Measurements from ENCODE around the gene SLC39A1. TPM values are rescaled to one million over a fixed set of nuclear protein-coding genes. Genes with fewer than 3 reads are reported as not detected.
A peak's percentile ranks its signal among the peaks of the same experiment; 100 is the strongest.

The SLC39A1 gene
- total and polyA plus RNA-seq, 9 of the 15 experiments (the other 6 are each of a cell fraction or from before 2014, with no cell fraction given) = 9.9 to 81.1 (median 62.7) TPM

GRCh38 chr1:153922972-153923925, 40.1 kb downstream of the SLC39A1 start, which contains the start of gene GATAD2B (continued):
- TF ChIP-seq AFF1 (IDR thresholded peaks at IDR 0.05; ENCODE audit: low read depth in 1 of 2, partially characterized antibody in 2 of 2) (peak in 1 of 2 experiments; percentile 58), PML (IDR thresholded peaks at IDR 0.05; ENCODE audit: low read length) (peak; percentile 55; the same call in 1 of the 2 replicates), ZKSCAN8 (CRISPR knock-in tag; IDR thresholded peaks at IDR 0.05) (no peak), CREBBP (IDR thresholded peaks at IDR 0.05; ENCODE audit: low read depth, low read length) (no peak), ETV6 (IDR thresholded peaks at IDR 0.05; ENCODE audit: borderline replicate concordance in 1 of 2, low read depth in 2 of 2, low read length in 1 of 2) (peak in 1 of 2 experiments; percentile 57; a peak in 1 of 4 replicates), ETV6 (CRISPR knock-in tag; IDR thresholded peaks at IDR 0.05; ENCODE audit: borderline replicate concordance) (0 out of 2 replicates have a peak, but pooled peaks have one; percentile 27), ZNF133 (CRISPR knock-in tag; IDR thresholded peaks at IDR 0.05) (no peak), ELF2 (CRISPR knock-in tag; IDR thresholded peaks at IDR 0.05) (no peak), MED1 (CRISPR knock-in tag; IDR thresholded peaks at IDR 0.05; ENCODE audit: borderline replicate concordance) (no peak)
- TF ChIP-seq, protein P1, sequence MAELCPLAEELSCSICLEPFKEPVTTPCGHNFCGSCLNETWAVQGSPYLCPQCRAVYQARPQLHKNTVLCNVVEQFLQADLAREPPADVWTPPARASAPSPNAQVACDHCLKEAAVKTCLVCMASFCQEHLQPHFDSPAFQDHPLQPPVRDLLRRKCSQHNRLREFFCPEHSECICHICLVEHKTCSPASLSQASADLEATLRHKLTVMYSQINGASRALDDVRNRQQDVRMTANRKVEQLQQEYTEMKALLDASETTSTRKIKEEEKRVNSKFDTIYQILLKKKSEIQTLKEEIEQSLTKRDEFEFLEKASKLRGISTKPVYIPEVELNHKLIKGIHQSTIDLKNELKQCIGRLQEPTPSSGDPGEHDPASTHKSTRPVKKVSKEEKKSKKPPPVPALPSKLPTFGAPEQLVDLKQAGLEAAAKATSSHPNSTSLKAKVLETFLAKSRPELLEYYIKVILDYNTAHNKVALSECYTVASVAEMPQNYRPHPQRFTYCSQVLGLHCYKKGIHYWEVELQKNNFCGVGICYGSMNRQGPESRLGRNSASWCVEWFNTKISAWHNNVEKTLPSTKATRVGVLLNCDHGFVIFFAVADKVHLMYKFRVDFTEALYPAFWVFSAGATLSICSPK (IDR thresholded peaks at IDR 0.05; ENCODE audit: borderline replicate concordance) = peak; percentile 98
- TF ChIP-seq, protein P2, sequence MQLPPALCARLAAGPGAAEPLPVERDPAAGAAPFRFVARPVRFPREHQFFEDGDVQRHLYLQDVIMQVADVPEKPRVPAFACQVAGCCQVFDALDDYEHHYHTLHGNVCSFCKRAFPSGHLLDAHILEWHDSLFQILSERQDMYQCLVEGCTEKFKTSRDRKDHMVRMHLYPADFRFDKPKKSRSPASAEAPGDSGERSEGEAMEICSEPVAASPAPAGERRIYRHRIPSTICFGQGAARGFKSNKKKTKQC (CRISPR knock-in tag; IDR thresholded peaks at IDR 0.05) = peak; percentile 39; the same call in 1 of the 2 replicates
